HepG2 (cell line): ENCODE results near the gene TMEM98. TPM values are rescaled to one million over a fixed set of nuclear protein-coding genes. Genes with fewer than 3 reads are reported as not detected.

ENCODE experiments used
- ATAC-seq: fragments of 200-7000 bp; cut with Tn5 transposase; 3 replicates; pipeline ENCODE4 v1.9.1; 2020; ENCODE audit warnings: mild to moderate bottlenecking, moderate library complexity
- BruUV-seq: library from RNA; stranded (reverse); fragments of 400-500 nt; replicated peaks from 2 replicates; lab custom pipeline; 2021; lab: Mats Ljungman, UMichigan
- CTCF ChIA-PET: fragments of 300-600 bp; formaldehyde crosslinking; extraction: SDS; loops from one replicate; lab custom pipeline; 2021; ENCODE audit warnings: low total read pairs, inconsistent platforms, low intra/inter-chr PET ratio; lab: Yijun Ruan, JAX
- POLR2A ChIA-PET: fragments of 350-600 bp; sonication (Branson Sonifier 250); formaldehyde crosslinking; loops from one replicate; lab custom pipeline; 2020; ENCODE audit warnings: antibody characterized with exemption, inconsistent platforms; lab: Yijun Ruan, JAX
- DNase-seq: peaks from one replicate; pipeline ENCODE4 v3.0.0-alpha.2; 2015; ENCODE audit warnings: low spot score
- FAIRE-seq: peaks from 3 replicates; lab custom pipeline; 2011; peaks lifted over from hg19 to GRCh38; lab: Jason Lieb, UNC
- H2AFZ ChIP-seq: one replicate; pipeline ENCODE4 v1.6.1; 2011; ENCODE audit warnings: low read length, inconsistent platforms
- H3K27ac ChIP-seq: fragments of 300-600 bp; 3 replicates; pipeline ENCODE4 v1.8.0; 2011; ENCODE audit warnings: mixed run types, mild to moderate bottlenecking, mixed read lengths, low read length, inconsistent platforms; ENCODE audit not compliant: insufficient read depth; ENCODE audit errors: extremely low read length
- H3K27me3 ChIP-seq, 2 experiments: fragments of 200-600 bp in 1 of 2; 2 replicates in 1 of 2; 3 replicates in 1 of 2; pipeline versions ENCODE4 v1.6.0 to v1.8.0; 2011; ENCODE audit warnings: low read length in 2 of 2, mild to moderate bottlenecking in 2 of 2, moderate library complexity in 2 of 2, inconsistent platforms in 1 of 2; ENCODE audit not compliant: insufficient read depth in 2 of 2, control insufficient read depth in 1 of 2
- H3K36me3 ChIP-seq, 2 experiments: fragments of 200-600 bp in 1 of 2; replicated peaks in 1 of 2; 2 replicates in 1 of 2; 3 replicates in 1 of 2; pipeline versions ENCODE4 v1.5.1 to v1.8.0; 2011; ENCODE audit warnings: low read length in 2 of 2, inconsistent platforms in 1 of 2; ENCODE audit not compliant: insufficient read depth in 2 of 2, control insufficient read depth in 1 of 2
- H3K4me1 ChIP-seq: 2 replicates; pipeline ENCODE4 v1.5.1; 2012; ENCODE audit warnings: low read length, inconsistent platforms; ENCODE audit not compliant: insufficient read depth
- H3K4me2 ChIP-seq: 2 replicates; pipeline ENCODE4 v1.6.0; 2011; ENCODE audit warnings: low read depth, low read length, inconsistent platforms
- H3K4me3 ChIP-seq, 3 experiments: fragments of 200-600 bp in 1 of 3; sonication (generic), shearing (Covaris generic) in 1 of 3; replicated peaks in 1 of 3; 2 replicates each; pipeline ENCODE4 v1.5.1; 2011 to 2016; ENCODE audit warnings: low read length in 3 of 3, inconsistent platforms in 2 of 3, low read depth in 2 of 3, mild to moderate bottlenecking in 2 of 3, control low read depth in 1 of 3, mixed read lengths in 1 of 3; ENCODE audit not compliant: insufficient read depth in 1 of 3
- H3K79me2 ChIP-seq: one replicate; pipeline ENCODE4 v1.6.1; 2011; ENCODE audit warnings: low read length, inconsistent platforms; ENCODE audit not compliant: insufficient read depth
- H3K9ac ChIP-seq: 2 replicates; pipeline ENCODE4 v1.6.0; 2011; ENCODE audit warnings: mild to moderate bottlenecking, low read depth, low read length, inconsistent platforms; ENCODE audit not compliant: insufficient read depth
- H3K9me3 ChIP-seq: 2 replicates; pipeline ENCODE4 v1.5.1; 2012; ENCODE audit warnings: mild to moderate bottlenecking, low read length
- H4K20me1 ChIP-seq: 2 replicates; pipeline ENCODE4 v1.6.0; 2011; ENCODE audit warnings: inconsistent platforms, mild to moderate bottlenecking, low read length, moderate library complexity; ENCODE audit not compliant: insufficient read depth
- MYPOP ChIP-seq: sonication (generic); formaldehyde crosslinking; IDR thresholded peaks from 2 replicates; pipeline ENCODE4 v1.8.1; 2023; ENCODE audit warnings: mild to moderate bottlenecking, moderate library complexity, missing genetic modification reagents
- NCOR1 ChIP-seq: fragments of 200-600 bp; sonication (generic); IDR thresholded peaks from 2 replicates; pipeline ENCODE4 v1.7.0; 2017; ENCODE audit warnings: antibody characterized with exemption, low read length, borderline replicate concordance
- PBX2 ChIP-seq: IDR thresholded peaks from 2 replicates; pipeline ENCODE4 v1.6.1; 2016; ENCODE audit warnings: control low read depth
- PLRG1 ChIP-seq: fragments of 450-650 bp; conservative IDR thresholded peaks from 2 replicates; pipeline ENCODE4 v1.6.1; 2016
- RCOR2 ChIP-seq: IDR thresholded peaks from 2 replicates; pipeline ENCODE4 v1.6.1; 2016; ENCODE audit warnings: missing biosample characterization, missing genetic modification reagents
- ZFP62 ChIP-seq: sonication (generic); formaldehyde crosslinking; IDR thresholded peaks from 2 replicates; pipeline ENCODE4 v1.4.0; 2020; ENCODE audit warnings: missing genetic modification reagents
- ZHX1 ChIP-seq: sonication (generic); formaldehyde crosslinking; IDR thresholded peaks from 2 replicates; pipeline ENCODE4 v1.8.1; 2022; ENCODE audit warnings: low read depth, mild to moderate bottlenecking, missing genetic modification reagents
- ZNF33B ChIP-seq: sonication (generic); formaldehyde crosslinking; IDR thresholded peaks from 2 replicates; pipeline ENCODE4 v1.5.1; 2020; ENCODE audit warnings: mild to moderate bottlenecking, missing genetic modification reagents
- ZNF770 ChIP-seq: sonication (generic); formaldehyde crosslinking; IDR thresholded peaks from 2 replicates; pipeline ENCODE4 v1.5.0; 2020; ENCODE audit warnings: mild to moderate bottlenecking, missing genetic modification reagents
- WGBS: methylation state at CpG from one replicate; pipeline ENCODE4 v1.1.6; 2017; ENCODE audit warnings: low lambda C conversion rate; 5-methylcytosine and 5-hydroxymethylcytosine counted together
- in situ Hi-C: cut with HindIII; loops from 2 replicates; pipeline ENCODE4 v1.10.0; 2017; ENCODE audit warnings: low pct_unique_long_range_greater_than_20kb; ENCODE audit not compliant: extremely low pct_ligation_motif_present
- intact Hi-C: fragments of 100-400 bp; cut with micrococcal nuclease; formaldehyde crosslinking; loops from one replicate; pipeline ENCODE4 v1.10.0; 2022; ENCODE audit not compliant: unreplicated experiment
- polyA plus RNA-seq, 8 experiments: library from polyadenylated mRNA; depleted of rRNA in 3 of 8; stranded (reverse) in 7 of 8; unstranded in 1 of 8; fragments of >200 nt; fragmentation: Illumina TruSeq in 4 of 8; extraction: Trizol in 4 of 8; gene quantifications; 2 replicates each; pipeline versions ENCODE4 v1.2.1 to v1.2.3, GENCODE V29; 2011 to 2016; ENCODE audit warnings: low read depth in 4 of 8, missing spikeins in 1 of 8, mixed read lengths in 1 of 8; ENCODE audit not compliant: insufficient read depth in 1 of 8
- total RNA-seq, 5 experiments: library from RNA; depleted of rRNA; stranded (reverse); fragments of >200 nt; fragmentation: Illumina TruSeq; extraction: Trizol; gene quantifications; 2 replicates each; pipeline ENCODE4 v1.2.3, GENCODE V29; 2016; ENCODE audit warnings: low read depth in 1 of 5
- TF ChIP-seq, protein P1 (sequence below): sonication (generic); formaldehyde crosslinking; IDR thresholded peaks from 2 replicates; pipeline ENCODE4 v1.4.0; 2020; ENCODE audit warnings: mild to moderate bottlenecking, missing genetic modification reagents

Gene TMEM98
- total and polyA plus RNA-seq, 2 of the 13 experiments (the other 11 are each of a cell fraction or from before 2014, with no cell fraction given) = 103 to 175 TPM

- H2AFZ ChIP-seq = no peak overlapping the region
- no peak overlapping the region for H3K4me2 ChIP-seq
- ChIA-PET POLR2A (no interaction called here), CTCF (no interaction called here)
- intact Hi-C loops (no loop called here), in situ Hi-C loops (loop anchor here (5.0 kb wide), 1 partner anchor 131 kb away; no protein-coding TSS in a partner anchor)
- DNase-seq = no peak
- H3K4me3 ChIP-seq = no peak overlapping the region
- no peak for FAIRE-seq
- H3K27me3 ChIP-seq = no peaks in the 10 kb centered on the region
- no peaks in the 10 kb centered on the region for H3K36me3 ChIP-seq
- no TSS peak for BruUV-seq
- no peak for ATAC-seq
- H3K4me1 ChIP-seq = peaks cover 84% of the 10 kb centered on the region
- 58% methylated on average over 7 of the region's 7 CpGs for WGBS
- H3K27ac ChIP-seq = no peak overlapping the region
- H3K9me3 ChIP-seq = no peaks in the 10 kb centered on the region
- no peak overlapping the region for H3K9ac ChIP-seq
- H4K20me1 ChIP-seq = no peaks in the 10 kb centered on the region
- H3K79me2 ChIP-seq = no peaks in the 10 kb centered on the region
- TF ChIP-seq ZNF770 (CRISPR knock-in tag) = peak; percentile 79
- no peak for TF ChIP-seq ZNF33B (CRISPR knock-in tag)
Measured at GRCh38 chr17:32913593-32913992, 14.4 kb upstream of the TMEM98 start.

DNA sequence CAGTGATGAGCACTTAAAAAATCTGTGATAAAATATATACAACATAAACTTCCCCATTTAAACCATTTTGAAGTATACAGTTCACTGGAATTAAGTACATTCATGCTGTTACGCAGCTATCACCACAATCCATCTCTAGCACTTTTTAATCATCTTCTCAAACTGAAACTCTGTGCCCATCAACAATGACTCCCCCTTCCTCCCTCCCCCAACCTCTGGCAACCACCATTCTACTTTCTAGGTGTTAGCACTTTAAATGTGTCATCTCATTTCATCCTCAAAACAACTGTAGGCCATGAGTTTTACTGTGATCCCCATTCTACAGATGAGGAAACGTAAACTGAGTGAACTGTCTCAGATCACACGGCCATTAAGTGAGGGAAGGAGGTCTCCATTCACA lies 13.8 kb upstream of the TMEM98 start:
- in situ Hi-C loops (loop anchor here (5.0 kb wide), 1 partner anchor 132 kb away; no protein-coding TSS in a partner anchor), intact Hi-C loops (no loop called here)
- H4K20me1 ChIP-seq = no peaks in the 10 kb centered on the region
- no TSS peak for BruUV-seq
- WGBS = 57% methylated on average over 3 of the region's 3 CpGs
- no peak for ATAC-seq
- no peaks in the 10 kb centered on the region for H3K9me3 ChIP-seq
- no peak overlapping the region for H3K4me2 ChIP-seq
- no peak overlapping the region for H2AFZ ChIP-seq
- no peaks in the 10 kb centered on the region for H3K27me3 ChIP-seq
- no peak overlapping the region for H3K9ac ChIP-seq
- ChIA-PET CTCF (no interaction called here), POLR2A (interaction anchor here (0.9 kb wide), 1 partner anchor 10 kb away, joined by 3 read pairs; no protein-coding TSS in a partner anchor)
- peaks cover 87% of the 10 kb centered on the region for H3K4me1 ChIP-seq
- H3K27ac ChIP-seq = no peak overlapping the region
- no peak overlapping the region for H3K4me3 ChIP-seq
- DNase-seq = no peak
- no peaks in the 10 kb centered on the region for H3K79me2 ChIP-seq
- FAIRE-seq = no peak
- H3K36me3 ChIP-seq = no peaks in the 10 kb centered on the region
- no peak for TF ChIP-seq MYPOP (CRISPR knock-in tag)
- TF ChIP-seq, protein P1, sequence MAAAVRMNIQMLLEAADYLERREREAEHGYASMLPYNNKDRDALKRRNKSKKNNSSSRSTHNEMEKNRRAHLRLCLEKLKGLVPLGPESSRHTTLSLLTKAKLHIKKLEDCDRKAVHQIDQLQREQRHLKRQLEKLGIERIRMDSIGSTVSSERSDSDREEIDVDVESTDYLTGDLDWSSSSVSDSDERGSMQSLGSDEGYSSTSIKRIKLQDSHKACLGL = no peak
- TF ChIP-seq PLRG1 = no peak
- no peak for TF ChIP-seq RCOR2 (CRISPR knock-in tag)
- TF ChIP-seq PBX2 (CRISPR knock-in tag) = no peak
- TF ChIP-seq ZHX1 (CRISPR knock-in tag) = no peak
- TF ChIP-seq NCOR1 = no peak
- TF ChIP-seq ZFP62 = no peak
